Cardiac fibroblast (primary cell): ENCODE measurements around the gene FAM163A.

ENCODE experiments used
- DNase-seq, 2 donors: peaks; one replicate each; pipeline versions ENCODE4 v3.0.0 to v3.0.0-alpha.2; 2010; ENCODE audit warnings: low read depth in 2 of 2
- H3K4me3 ChIP-seq, 2 donors: replicated peaks in 1 of 2; 1 replicate in 1 of 2; 2 replicates in 1 of 2; pipeline ENCODE4 v1.5.1; 2011; ENCODE audit warnings: low read depth in 2 of 2, low read length in 2 of 2, mild to moderate bottlenecking in 2 of 2, moderate library complexity in 1 of 2
- TF ChIP-seq, protein P1 (sequence below): IDR thresholded peaks from one replicate; pipeline ENCODE4 v1.5.1; 2011; ENCODE audit warnings: low read depth, mild to moderate bottlenecking, low read length, inconsistent platforms

FAM163A gene

DNA sequence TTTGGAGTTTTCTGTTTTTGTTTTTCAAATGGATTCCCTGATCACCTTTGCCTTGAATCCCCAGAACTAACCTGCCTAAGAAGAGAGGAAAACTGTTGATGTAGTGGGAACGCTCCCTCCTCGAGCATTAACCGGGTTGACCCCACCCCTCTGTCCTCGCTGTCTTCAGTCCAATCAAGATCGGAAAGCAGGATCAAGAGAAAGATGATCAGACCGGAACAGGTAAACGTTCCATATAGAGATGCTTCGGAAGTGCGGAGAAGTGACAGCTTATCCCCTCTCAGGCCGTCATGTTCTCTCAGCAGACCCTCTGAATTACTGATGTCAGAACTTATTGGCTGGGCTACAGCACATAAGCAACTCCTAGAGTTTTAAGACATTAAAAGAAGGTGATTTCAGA, 800 bp upstream of the FAM163A start:
- H3K4me3 ChIP-seq, result no peak overlapping the region
- DNase-seq, result no peak
- TF ChIP-seq, protein P1, sequence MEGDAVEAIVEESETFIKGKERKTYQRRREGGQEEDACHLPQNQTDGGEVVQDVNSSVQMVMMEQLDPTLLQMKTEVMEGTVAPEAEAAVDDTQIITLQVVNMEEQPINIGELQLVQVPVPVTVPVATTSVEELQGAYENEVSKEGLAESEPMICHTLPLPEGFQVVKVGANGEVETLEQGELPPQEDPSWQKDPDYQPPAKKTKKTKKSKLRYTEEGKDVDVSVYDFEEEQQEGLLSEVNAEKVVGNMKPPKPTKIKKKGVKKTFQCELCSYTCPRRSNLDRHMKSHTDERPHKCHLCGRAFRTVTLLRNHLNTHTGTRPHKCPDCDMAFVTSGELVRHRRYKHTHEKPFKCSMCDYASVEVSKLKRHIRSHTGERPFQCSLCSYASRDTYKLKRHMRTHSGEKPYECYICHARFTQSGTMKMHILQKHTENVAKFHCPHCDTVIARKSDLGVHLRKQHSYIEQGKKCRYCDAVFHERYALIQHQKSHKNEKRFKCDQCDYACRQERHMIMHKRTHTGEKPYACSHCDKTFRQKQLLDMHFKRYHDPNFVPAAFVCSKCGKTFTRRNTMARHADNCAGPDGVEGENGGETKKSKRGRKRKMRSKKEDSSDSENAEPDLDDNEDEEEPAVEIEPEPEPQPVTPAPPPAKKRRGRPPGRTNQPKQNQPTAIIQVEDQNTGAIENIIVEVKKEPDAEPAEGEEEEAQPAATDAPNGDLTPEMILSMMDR, result no peak

DNA sequence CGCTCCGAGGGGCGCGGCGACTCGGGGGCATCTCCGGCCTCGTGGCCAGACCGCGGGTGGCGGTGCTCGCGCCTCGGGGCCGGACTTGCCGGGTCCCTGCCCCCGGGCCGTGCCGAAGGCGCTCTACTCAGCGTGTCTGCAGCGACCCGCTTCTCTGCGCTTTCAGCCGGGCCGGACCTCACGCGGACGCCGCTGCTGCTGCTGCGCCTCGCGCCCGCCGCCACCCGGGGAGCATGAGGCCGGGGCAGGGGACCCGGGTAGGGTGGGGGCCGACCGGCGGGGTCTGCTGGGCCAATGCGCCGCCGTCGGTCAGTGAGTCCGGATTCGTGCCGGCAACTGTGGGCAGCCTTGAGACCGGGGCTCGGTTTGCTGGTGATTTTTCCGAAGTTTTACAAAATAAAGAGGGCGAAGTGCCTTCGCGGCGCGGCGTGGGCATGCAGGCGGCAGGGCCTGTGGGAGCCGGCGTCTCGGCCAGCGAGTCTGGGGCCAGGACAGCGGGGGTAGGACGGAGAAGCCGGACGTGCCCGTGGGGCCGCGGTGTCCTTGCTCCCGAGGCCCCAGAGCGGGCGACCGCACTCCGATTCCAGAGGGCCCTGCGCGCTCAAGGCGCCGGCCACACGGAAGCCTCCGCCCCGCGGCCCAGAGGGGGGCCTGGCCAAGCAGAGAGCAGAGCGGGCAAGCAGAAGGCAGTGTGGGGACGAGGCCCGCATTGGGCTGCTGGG, 749 bp downstream of the FAM163A start:
- no peak overlapping the region for H3K4me3 ChIP-seq
- TF ChIP-seq, protein P1, result no peak

DNA sequence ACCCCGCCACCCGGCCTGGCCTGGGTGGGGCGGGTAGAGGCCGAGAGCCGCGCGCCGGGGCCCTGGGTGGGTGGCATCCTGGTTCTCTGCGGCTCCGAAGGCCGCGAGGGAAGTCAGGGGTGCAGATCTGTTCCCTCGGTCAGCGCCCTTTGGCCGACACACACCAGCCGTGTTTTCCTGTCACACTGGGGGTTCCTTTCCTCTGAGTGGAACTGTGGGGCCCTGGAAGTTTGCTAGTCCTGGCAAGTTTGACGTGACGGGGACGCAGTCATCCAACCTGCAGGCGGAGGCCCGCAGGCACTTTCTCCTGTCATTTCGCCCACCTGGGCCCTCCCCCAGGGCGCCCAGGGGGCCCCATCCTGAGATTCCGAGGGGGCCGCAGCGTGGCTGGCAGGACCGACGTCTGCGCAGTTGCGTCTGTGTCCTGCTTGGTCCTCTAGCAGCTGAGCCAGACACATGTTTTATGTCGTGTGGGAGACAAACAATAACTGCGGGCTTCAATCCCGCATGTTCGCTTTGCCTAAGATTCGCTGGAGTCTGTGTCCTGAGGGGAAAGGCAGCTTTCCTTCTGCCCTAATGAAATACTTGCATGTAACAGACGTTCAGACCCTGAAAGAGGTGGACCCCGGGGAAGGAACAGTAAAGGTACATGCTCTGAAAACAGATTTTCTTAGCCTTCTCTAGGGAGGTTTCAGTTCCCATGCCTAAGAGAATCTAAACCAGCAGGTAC, 1.5 kb downstream of the FAM163A start:
- TF ChIP-seq, protein P1, result no peak
- no peak overlapping the region for H3K4me3 ChIP-seq
- DNase-seq, result no peak

More for the DNA sequence above, 749 bp downstream of the FAM163A start:
- no peak for DNase-seq

DNA sequence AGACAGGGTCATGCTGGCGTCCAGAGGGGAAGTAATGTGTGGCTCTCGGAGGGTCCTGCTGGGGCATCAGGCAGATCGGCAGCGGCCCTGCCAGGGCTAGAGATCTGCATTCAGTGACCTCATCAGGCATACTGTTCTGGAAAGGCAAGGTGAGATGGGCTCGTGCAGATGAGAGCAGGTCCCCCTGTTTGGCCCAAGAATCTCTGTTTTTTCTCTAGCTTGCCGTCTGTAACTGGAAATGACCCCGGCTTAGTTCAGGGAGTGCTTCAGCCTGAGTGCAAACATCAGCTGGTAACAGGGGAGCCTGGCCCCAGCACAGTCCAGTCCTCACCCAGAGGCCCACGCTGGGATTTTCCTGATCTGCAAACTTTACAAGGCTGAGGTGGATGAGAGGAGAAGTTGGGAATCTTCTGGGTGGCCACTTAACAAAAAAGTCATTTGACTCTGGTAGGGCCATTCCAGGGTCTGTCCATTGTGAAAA, 2.1 kb downstream of the FAM163A start:
- TF ChIP-seq, protein P1, result no peak
- H3K4me3 ChIP-seq, result no peak overlapping the region
- DNase-seq, result no peak

DNA sequence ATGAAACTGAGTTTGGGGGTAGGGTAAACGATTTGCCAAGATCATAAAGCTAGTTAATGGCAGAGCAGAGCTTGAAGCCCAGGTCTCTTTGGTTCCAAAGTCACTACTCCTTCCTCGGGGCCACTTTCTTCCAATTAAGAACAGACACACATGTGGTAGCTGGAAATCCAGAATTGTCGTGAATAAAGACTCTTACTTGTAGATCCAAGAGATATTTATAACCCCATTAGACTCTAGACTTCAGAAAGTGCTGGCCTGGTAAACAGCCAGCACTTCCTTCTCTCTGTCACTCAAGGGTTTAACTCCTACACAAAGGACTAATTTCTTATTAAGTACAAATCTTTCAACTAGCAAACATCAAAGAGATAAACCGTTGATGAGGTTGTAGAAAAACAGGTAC, 2.7 kb downstream of the FAM163A start:
- H3K4me3 ChIP-seq, result no peak overlapping the region
- TF ChIP-seq, protein P1, result no peak
- no peak for DNase-seq

DNA sequence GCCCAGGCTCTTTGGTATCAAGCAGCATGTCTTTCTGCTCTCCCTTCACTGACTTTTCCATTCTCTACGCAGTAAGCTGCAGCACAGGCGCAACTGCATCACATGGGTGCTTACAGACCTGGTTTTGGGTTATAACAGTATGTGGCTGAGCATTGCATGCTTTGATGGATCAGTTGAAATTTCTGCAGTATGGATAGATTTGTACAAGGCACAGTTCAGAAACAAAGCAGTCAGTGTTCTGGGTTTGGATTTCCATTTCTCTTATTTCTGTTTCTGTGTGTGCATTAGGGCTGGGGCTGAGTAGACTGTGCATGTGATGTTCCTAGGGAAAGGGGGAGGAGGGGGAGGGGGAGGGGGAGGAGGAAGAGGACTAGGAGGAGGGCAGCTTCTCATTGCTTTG, 4.5 kb downstream of the FAM163A start:
- TF ChIP-seq, protein P1, result no peak
- DNase-seq, result no peak
- no peak overlapping the region for H3K4me3 ChIP-seq
